ENCODE data around the gene BTG3.

BTG3 gene

DNA sequence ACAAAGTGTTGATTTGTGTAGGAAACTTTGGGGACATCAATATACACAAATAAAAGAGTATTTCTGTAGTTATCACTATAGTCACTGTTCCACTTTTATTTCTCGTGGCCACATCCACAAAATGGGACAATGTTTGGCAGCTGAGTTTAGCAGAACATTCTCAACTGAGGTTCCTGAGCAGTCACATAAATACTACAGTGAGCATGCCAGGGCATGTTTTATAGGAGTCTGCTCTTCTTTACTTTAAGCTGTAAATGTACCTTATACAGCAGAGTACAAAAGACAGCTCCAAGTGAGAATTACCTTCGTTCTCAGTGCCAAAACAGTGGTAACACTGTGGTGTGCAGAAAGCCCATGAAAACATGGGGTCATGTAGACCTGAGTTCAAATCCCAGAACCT is 5.0 kb downstream of the BTG3 start:
- TF ChIP-seq CTCF (IDR thresholded peaks at IDR 0.05; ENCODE audit: unreplicated experiment in 3 of 3) = no peak
- peak overlapping the region in 1 of 3 experiments; percentile 19 for H3K4me3 Mint-ChIP-seq
- H3K27me3 Mint-ChIP-seq (ENCODE audit: low read depth) = no peaks in the 10 kb centered on the region
- H3K9me3 Mint-ChIP-seq = no peaks in the 10 kb centered on the region
- H3K4me1 Mint-ChIP-seq = peaks cover 26% of the 10 kb centered on the region
- no peak overlapping the region for H3K27ac Mint-ChIP-seq
- H3K36me3 Mint-ChIP-seq (ENCODE audit: low read depth) = peaks cover 47% of the 10 kb centered on the region

- H3K4me1 Mint-ChIP-seq = no peaks in the 10 kb centered on the region
- H3K27me3 Mint-ChIP-seq (ENCODE audit: low read depth) = no peaks in the 10 kb centered on the region
- no peak overlapping the region for H3K4me3 Mint-ChIP-seq
- no peak overlapping the region for H3K27ac Mint-ChIP-seq
- peaks cover 59% of the 10 kb centered on the region for H3K36me3 Mint-ChIP-seq (ENCODE audit: low read depth)
- no peaks in the 10 kb centered on the region for H3K9me3 Mint-ChIP-seq
- no peak for TF ChIP-seq CTCF (IDR thresholded peaks at IDR 0.05; ENCODE audit: unreplicated experiment in 3 of 3)
These were observed 9.8 kb downstream of the BTG3 start for GRCh38 chr21:17602874-17603273.

DNA sequence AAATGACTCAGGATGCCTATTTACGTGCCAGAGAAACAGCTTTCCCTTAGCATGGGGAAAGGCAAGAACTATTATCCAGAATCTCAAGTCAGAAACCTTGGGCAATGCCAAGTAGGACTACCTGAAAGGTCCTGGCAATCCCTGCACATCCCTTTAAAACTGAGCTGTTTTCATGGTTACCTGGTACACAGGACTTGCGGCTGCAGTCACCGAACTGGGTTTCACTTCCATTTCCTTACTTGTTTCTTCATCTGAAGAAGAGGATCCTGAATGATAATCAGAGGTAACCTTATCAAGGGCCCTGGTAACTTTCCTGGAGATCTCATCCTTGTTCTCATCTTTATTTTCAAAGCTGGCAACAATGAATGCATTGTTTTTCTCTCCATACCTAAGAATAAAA is 14.3 kb downstream of the BTG3 start:
- Mint-ChIP-seq H3K36me3 (ENCODE audit: low read depth) (peaks cover 66% of the 10 kb centered on the region), H3K27ac (no peak overlapping the region), H3K4me3 (no peak overlapping the region), H3K9me3 (no peaks in the 10 kb centered on the region), H3K4me1 (no peaks in the 10 kb centered on the region), H3K27me3 (ENCODE audit: low read depth) (no peaks in the 10 kb centered on the region)
- no peak for TF ChIP-seq CTCF (IDR thresholded peaks at IDR 0.05; ENCODE audit: unreplicated experiment in 3 of 3)

- H3K4me3 Mint-ChIP-seq = no peak overlapping the region
- no peaks in the 10 kb centered on the region for H3K27me3 Mint-ChIP-seq (ENCODE audit: low read depth)
- H3K36me3 Mint-ChIP-seq (ENCODE audit: low read depth) = peaks cover 64% of the 10 kb centered on the region
- H3K4me1 Mint-ChIP-seq = peaks cover 5% of the 10 kb centered on the region
- H3K9me3 Mint-ChIP-seq = no peaks in the 10 kb centered on the region
- no peak overlapping the region for H3K27ac Mint-ChIP-seq
- TF ChIP-seq CTCF (IDR thresholded peaks at IDR 0.05; ENCODE audit: unreplicated experiment in 3 of 3) = no peak
These were observed 15.0 kb downstream of the BTG3 start for GRCh38 chr21:17597680-17598079.

- H3K4me1 Mint-ChIP-seq = peaks cover 11% of the 10 kb centered on the region
- no peak for TF ChIP-seq CTCF (IDR thresholded peaks at IDR 0.05; ENCODE audit: unreplicated experiment in 3 of 3)
- no peak overlapping the region for H3K27ac Mint-ChIP-seq
- no peaks in the 10 kb centered on the region for H3K27me3 Mint-ChIP-seq (ENCODE audit: low read depth)
- no peak overlapping the region for H3K4me3 Mint-ChIP-seq
- H3K36me3 Mint-ChIP-seq (ENCODE audit: low read depth) = peaks cover 29% of the 10 kb centered on the region
- no peaks in the 10 kb centered on the region for H3K9me3 Mint-ChIP-seq
These were observed 22.3 kb downstream of the BTG3 start for GRCh38 chr21:17590430-17590829.

DNA sequence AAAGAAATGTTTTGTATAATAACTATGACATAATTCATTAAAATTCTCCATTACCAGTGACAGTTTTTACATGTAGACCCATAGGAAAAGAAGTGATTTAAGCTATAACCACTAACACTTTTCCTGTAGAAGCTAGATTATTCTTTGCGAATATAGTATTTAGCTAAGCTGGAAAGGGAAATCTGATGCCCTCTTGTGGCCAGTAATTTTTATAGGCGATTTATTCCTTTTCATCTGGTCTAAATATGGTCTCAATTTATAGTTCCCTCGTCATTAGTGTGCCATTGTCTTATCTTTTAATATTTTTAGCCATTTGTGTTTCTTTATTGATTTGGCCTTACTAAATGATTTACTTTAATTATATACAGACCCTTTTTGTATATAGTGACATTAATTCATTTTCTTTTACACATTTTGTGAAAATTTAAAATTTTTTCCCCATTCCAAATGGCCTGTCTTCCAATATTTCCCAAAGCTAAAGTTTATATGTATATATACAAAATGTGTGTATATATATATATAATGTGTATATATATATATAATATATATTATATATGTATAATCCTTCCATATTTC is 26.7 kb downstream of the BTG3 start:
- peak; percentile 62 to 74 (median 70) for TF ChIP-seq CTCF (IDR thresholded peaks at IDR 0.05; ENCODE audit: unreplicated experiment in 3 of 3)
- Mint-ChIP-seq H3K27me3 (ENCODE audit: low read depth) (no peaks in the 10 kb centered on the region), H3K36me3 (ENCODE audit: low read depth) (no peaks in the 10 kb centered on the region), H3K4me1 (no peaks in the 10 kb centered on the region), H3K27ac (no peak overlapping the region), H3K4me3 (no peak overlapping the region), H3K9me3 (no peaks in the 10 kb centered on the region)

Data from nephron (organoid).